Progenitor cell of endocrine pancreas (in vitro differentiated cells): Measurements from ENCODE around the gene POFUT2. TPM values are rescaled to one million over a fixed set of nuclear protein-coding genes. Genes with fewer than 3 reads are reported as not detected.

ENCODE experiments used
- DNase-seq: peaks from one replicate; pipeline ENCODE4 v3.0.0; 2021; ENCODE audit warnings: low spot score; ENCODE audit not compliant: unreplicated experiment
- H3K27ac Mint-ChIP-seq: 2 replicates; pipeline ENCODE4 v1.8.0; 2021; ENCODE audit warnings: mild to moderate bottlenecking, moderate library complexity, mixed read lengths
- H3K27me3 Mint-ChIP-seq: 2 replicates; pipeline ENCODE4 v1.8.0; 2021; ENCODE audit warnings: mixed read lengths
- H3K36me3 Mint-ChIP-seq: 2 replicates; pipeline ENCODE4 v1.8.0; 2022; ENCODE audit warnings: mixed read lengths; ENCODE audit not compliant: insufficient read depth
- H3K4me1 Mint-ChIP-seq: 2 replicates; pipeline ENCODE4 v1.8.0; 2021; ENCODE audit warnings: low read depth, mixed read lengths
- H3K4me3 Mint-ChIP-seq: 2 replicates; pipeline ENCODE4 v1.8.0; 2021; ENCODE audit warnings: low read depth, mild to moderate bottlenecking, moderate library complexity, mixed read lengths
- H3K9me3 Mint-ChIP-seq: 2 replicates; pipeline ENCODE4 v1.8.0; 2021; ENCODE audit warnings: low read depth, mixed read lengths
- CTCF ChIP-seq: fragments of 200-600 bp; sonication (generic); IDR thresholded peaks from one replicate; pipeline ENCODE4 v1.5.0; 2021; ENCODE audit warnings: antibody characterized with exemption, mild to moderate bottlenecking; ENCODE audit not compliant: unreplicated experiment
- total RNA-seq: library from RNA; stranded (reverse); gene quantifications from 2 replicates; pipeline ENCODE4 v1.2.1, GENCODE V29; 2021

The POFUT2 gene
- total RNA-seq, 1 donor from 2014 or later = 47.8 TPM

DNA sequence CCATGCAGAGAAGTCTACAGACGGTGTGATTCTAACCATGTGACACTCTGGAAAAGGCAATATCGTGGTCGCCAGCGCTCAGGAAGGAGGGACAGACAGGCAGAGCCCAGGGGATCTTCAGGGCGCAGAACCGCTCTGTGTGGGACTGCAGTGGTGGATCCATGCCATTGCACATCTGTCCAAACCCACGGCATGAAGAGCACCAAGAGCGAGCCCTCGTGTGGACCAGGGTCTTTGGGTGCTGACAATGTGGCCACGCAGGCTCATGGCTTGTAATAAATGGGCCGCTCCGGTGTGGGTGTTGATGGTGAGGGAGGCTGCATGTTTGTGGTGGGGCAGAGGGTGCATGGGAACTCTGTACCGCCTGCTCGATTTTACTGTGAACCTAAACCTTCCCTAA, 25.3 kb upstream of the POFUT2 start:
- TF ChIP-seq CTCF = no peak
- H3K27ac Mint-ChIP-seq = no peak overlapping the region
- no peak for DNase-seq
- H3K4me3 Mint-ChIP-seq = no peak overlapping the region
- no peaks in the 10 kb centered on the region for H3K27me3 Mint-ChIP-seq
- peaks cover 9% of the 10 kb centered on the region for H3K9me3 Mint-ChIP-seq
- peaks cover 2% of the 10 kb centered on the region for H3K36me3 Mint-ChIP-seq
- peaks cover 4% of the 10 kb centered on the region for H3K4me1 Mint-ChIP-seq

DNA sequence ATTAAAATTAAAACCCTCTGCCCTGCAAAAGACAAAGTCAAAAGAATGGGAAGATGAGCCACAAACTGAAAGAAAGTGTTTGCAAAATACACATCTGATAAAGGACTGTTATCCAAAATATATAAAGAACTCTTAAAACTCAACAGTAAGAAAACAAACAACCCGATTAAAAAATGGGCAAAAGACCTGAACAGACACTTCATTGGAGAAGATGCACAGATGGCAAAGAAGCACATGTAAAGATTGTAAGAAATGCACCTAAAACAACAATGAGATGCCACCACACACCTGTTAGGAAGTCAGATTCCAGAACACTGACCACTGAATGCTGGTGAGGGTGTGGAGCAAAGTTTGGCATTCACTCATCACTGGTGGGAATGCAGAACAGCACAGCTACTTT, 24.6 kb upstream of the POFUT2 start:
- Mint-ChIP-seq H3K36me3 (peaks cover 2% of the 10 kb centered on the region), H3K4me1 (peaks cover 9% of the 10 kb centered on the region), H3K27me3 (no peaks in the 10 kb centered on the region), H3K9me3 (peaks cover 9% of the 10 kb centered on the region), H3K4me3 (no peak overlapping the region), H3K27ac (no peak overlapping the region)
- DNase-seq = no peak
- TF ChIP-seq CTCF = no peak

DNA sequence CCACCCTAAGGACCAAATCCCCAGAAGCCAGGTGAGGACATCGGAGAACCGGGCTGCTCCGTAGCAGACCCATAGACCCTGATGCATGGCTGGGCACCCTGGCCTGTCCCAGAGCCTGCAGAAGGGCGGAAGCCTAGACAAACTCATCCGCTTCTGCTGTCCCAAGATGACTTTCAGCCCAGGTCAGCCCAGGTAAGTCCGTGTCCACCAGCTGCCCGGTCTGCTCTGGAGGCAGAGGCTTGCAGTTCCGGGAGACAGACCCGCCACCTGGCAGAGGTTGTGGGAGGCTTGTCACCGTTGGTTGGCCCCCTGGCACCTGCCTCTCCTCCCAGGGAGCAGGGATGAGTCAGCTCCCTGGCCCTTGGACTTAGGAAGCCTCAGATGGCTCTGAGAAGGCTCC, 22.8 kb upstream of the POFUT2 start:
- peaks cover 2% of the 10 kb centered on the region for H3K36me3 Mint-ChIP-seq
- no peaks in the 10 kb centered on the region for H3K27me3 Mint-ChIP-seq
- no peak overlapping the region for H3K27ac Mint-ChIP-seq
- H3K4me3 Mint-ChIP-seq = no peak overlapping the region
- peaks cover 9% of the 10 kb centered on the region for H3K9me3 Mint-ChIP-seq
- peaks cover 19% of the 10 kb centered on the region for H3K4me1 Mint-ChIP-seq
- no peak for DNase-seq
- no peak for TF ChIP-seq CTCF

- Mint-ChIP-seq H3K4me1 (peaks cover 19% of the 10 kb centered on the region), H3K27ac (no peak overlapping the region), H3K9me3 (peaks cover 4% of the 10 kb centered on the region), H3K27me3 (no peaks in the 10 kb centered on the region), H3K4me3 (no peak overlapping the region), H3K36me3 (peaks cover 2% of the 10 kb centered on the region)
- DNase-seq = no peak
- TF ChIP-seq CTCF = no peak
Observed at GRCh38 chr21:45309987-45310381, 22.3 kb upstream of the POFUT2 start.

DNA sequence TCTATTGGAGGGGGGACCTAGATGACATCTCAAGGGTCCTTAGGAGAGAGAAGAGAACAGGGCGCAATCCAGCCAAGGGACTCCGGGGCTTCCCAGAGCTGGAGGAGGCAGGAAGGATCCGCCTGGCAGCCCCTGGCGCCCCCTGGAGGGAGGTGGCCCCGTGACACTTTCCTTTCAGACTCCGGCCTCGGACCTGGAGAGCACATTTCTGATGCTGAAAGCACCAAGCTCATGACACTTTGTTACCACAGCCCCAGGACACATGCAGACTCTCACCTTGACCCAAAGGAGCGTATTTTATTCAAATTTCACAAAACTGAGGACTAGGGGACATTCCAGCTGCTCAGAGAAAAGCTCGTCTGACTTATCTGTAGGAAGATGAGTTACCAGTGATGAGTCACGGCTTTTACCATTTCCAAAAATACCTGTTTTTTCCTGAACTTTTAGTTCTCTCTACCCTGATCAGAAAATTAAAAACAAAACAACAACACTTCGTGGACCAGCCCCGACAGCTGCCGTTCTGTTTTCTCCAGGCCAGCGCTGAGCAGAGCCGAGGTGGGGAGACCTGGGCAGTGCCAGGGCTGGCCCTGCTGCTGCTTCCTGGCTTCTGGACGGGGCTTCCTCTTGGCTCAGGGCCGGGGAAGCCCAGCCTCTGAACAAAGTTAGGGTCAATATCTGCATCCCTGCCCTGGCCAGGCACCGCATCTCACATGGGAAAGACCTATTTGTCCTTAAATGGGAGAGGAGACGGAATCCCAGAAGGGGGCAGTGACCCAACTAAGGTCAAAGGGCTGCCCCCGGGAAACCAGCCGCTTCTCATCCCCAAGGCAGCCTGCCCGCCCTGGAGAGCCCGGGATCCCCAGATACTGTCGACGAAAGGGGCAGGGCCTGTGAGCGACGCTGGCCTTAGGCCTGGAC, 21.6 kb upstream of the POFUT2 start:
- Mint-ChIP-seq H3K27ac (no peak overlapping the region), H3K27me3 (no peaks in the 10 kb centered on the region), H3K4me1 (peaks cover 19% of the 10 kb centered on the region), H3K4me3 (no peak overlapping the region), H3K36me3 (peaks cover 2% of the 10 kb centered on the region), H3K9me3 (no peaks in the 10 kb centered on the region)
- no peak for DNase-seq
- peak; percentile 71 for TF ChIP-seq CTCF
